ENCODE measurements around the gene PHTF2. TPM values are rescaled to one million over a fixed set of nuclear protein-coding genes. Genes with fewer than 3 reads are reported as not detected.
"Not testable (repeated sequence)": the region's sequence is repeated elsewhere in the genome, so short reads cannot be mapped to it uniquely, and the experiment has no call there.

Gene PHTF2
- total and polyA plus RNA-seq, 4 donors: 8.8 to 38.4 (median 26.1) TPM

GRCh38 chr7:77827999-77828398 lies 29.4 kb downstream of the PHTF2 start:
- no peak overlapping the region for H3K27ac ChIP-seq (ENCODE audit: low read depth in 1 of 2, low read length in 2 of 2)
- 45 to 49% methylated on average over 2 of the region's 2 CpGs for WGBS, 2 donors
- no peaks in the 10 kb centered on the region for H3K9me3 ChIP-seq (ENCODE audit: control insufficient read depth, low read length)
- DNase-seq (no peak), ATAC-seq (ENCODE audit: low FRiP score) (no peak)
- H3K4me3 ChIP-seq (ENCODE audit: low read length in 2 of 2): no peak overlapping the region
- intact Hi-C loops (cut with DNase I): loop anchor here in 1 of 2 donors (10.0 kb wide), 1 partner anchor 57 kb away; no protein-coding TSS in a partner anchor
- no peaks in the 10 kb centered on the region for H3K36me3 ChIP-seq (ENCODE audit: control insufficient read depth in 1 of 2, insufficient read depth in 2 of 2, low read length in 1 of 2)
- H3K4me1 ChIP-seq (ENCODE audit: control insufficient read depth in 1 of 2, insufficient read depth in 2 of 2, low read length in 2 of 2): no peaks in the 10 kb centered on the region
- no peaks in the 10 kb centered on the region for H3K27me3 ChIP-seq (ENCODE audit: control insufficient read depth in 1 of 2, insufficient read depth in 2 of 2, low read length in 1 of 2)

DNA sequence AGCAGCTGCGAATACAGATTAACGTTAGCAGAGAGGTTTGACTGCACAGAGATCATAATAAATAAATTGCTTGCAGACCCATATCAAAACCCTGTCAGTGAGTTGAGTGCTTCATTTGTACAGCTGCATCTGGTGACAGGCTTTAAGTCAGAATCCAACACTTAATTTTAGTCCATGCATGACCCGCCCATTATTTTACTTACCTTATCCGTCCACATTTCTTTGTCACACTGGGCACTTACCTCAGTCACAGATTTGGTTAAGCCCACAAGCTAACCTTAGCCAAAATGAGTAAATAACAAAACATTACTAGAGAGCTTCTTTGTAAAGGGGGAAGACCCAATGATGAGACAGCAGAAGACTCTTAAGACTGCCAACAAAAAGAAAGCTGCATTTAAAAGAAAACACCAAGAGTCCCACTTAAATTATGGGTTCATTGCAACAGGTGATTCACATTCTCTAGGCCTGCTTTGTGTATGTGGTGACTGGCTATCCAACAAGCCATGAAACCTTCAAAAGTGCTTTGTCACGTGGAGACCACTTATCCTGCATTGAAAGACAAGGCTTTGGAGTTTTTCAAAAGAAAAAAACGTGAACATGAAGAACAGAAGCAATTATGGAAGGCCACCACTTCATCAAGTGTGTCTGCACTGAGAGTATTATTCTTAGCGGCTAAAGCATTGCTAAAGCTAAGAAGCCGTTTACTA lies 32.2 kb downstream of the PHTF2 start:
- intact Hi-C loops (cut with DNase I): no loop called here
- no peaks in the 10 kb centered on the region for H3K4me1 ChIP-seq (ENCODE audit: control insufficient read depth in 1 of 2, insufficient read depth in 2 of 2, low read length in 2 of 2)
- H3K36me3 ChIP-seq (ENCODE audit: control insufficient read depth in 1 of 2, insufficient read depth in 2 of 2, low read length in 1 of 2): no peaks in the 10 kb centered on the region
- 73 to 77% methylated on average over 8 of the region's 8 CpGs for WGBS, 2 donors
- no peak overlapping the region for H3K4me3 ChIP-seq (ENCODE audit: low read length in 2 of 2)
- H3K9me3 ChIP-seq (ENCODE audit: control insufficient read depth, low read length): no peaks in the 10 kb centered on the region
- H3K27me3 ChIP-seq (ENCODE audit: control insufficient read depth in 1 of 2, insufficient read depth in 2 of 2, low read length in 1 of 2): no peaks in the 10 kb centered on the region
- H3K27ac ChIP-seq (ENCODE audit: low read depth in 1 of 2, low read length in 2 of 2): no peak overlapping the region
- ATAC-seq (ENCODE audit: low FRiP score) (no peak), DNase-seq (no peak)

DNA sequence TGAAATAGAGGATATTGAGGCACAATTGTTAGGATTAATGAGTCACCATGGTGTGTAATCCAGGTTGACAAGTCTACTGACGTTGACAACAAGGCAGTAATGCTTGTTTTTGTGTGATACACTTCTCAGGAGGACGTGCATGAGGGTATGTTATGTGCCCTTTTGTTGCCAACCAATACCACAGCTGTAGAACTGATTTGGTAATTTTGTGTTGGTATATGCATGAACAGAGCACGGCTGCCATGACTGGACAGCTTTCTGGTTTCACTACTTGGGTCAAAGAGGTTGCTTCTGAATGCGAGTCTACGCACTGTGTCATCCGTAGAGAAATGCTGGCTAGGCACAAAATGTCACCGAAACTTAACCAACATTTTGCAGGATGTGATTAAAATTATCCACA lies 32.9 kb downstream of the PHTF2 start:
- DNase-seq (no peak), ATAC-seq (ENCODE audit: low FRiP score) (no peak)
- no peaks in the 10 kb centered on the region for H3K9me3 ChIP-seq (ENCODE audit: control insufficient read depth, low read length)
- no peak overlapping the region for H3K4me3 ChIP-seq (ENCODE audit: low read length in 2 of 2)
- intact Hi-C loops (cut with DNase I): no loop called here
- H3K4me1 ChIP-seq (ENCODE audit: control insufficient read depth in 1 of 2, insufficient read depth in 2 of 2, low read length in 2 of 2): no peaks in the 10 kb centered on the region
- no peak overlapping the region for H3K27ac ChIP-seq (ENCODE audit: low read depth in 1 of 2, low read length in 2 of 2)
- 92 to 95% methylated on average over 7 of the region's 7 CpGs for WGBS, 2 donors
- H3K27me3 ChIP-seq (ENCODE audit: control insufficient read depth in 1 of 2, insufficient read depth in 2 of 2, low read length in 1 of 2): no peaks in the 10 kb centered on the region
- no peaks in the 10 kb centered on the region for H3K36me3 ChIP-seq (ENCODE audit: control insufficient read depth in 1 of 2, insufficient read depth in 2 of 2, low read length in 1 of 2)

- H3K27me3 ChIP-seq (ENCODE audit: control insufficient read depth in 1 of 2, insufficient read depth in 2 of 2, low read length in 1 of 2): no peaks in the 10 kb centered on the region
- H3K9me3 ChIP-seq (ENCODE audit: control insufficient read depth, low read length): no peaks in the 10 kb centered on the region
- ATAC-seq (ENCODE audit: low FRiP score) (no peak), DNase-seq (no peak)
- whole genome bisulfite sequencing, 2 donors: 21 to 23% methylated on average over 1 of the region's 1 CpG
- intact Hi-C loops (cut with DNase I): no loop called here
- H3K4me3 ChIP-seq (ENCODE audit: low read length in 2 of 2): no peak overlapping the region
- no peak overlapping the region for H3K27ac ChIP-seq (ENCODE audit: low read depth in 1 of 2, low read length in 2 of 2)
- H3K36me3 ChIP-seq (ENCODE audit: control insufficient read depth in 1 of 2, insufficient read depth in 2 of 2, low read length in 1 of 2): no peaks in the 10 kb centered on the region
- no peaks in the 10 kb centered on the region for H3K4me1 ChIP-seq (ENCODE audit: control insufficient read depth in 1 of 2, insufficient read depth in 2 of 2, low read length in 2 of 2)
Observed at GRCh38 chr7:77831953-77832352, 33.4 kb downstream of the PHTF2 start.

- Histone ChIP-seq H3K4me3 (ENCODE audit: low read length in 2 of 2) (no peak overlapping the region), H3K4me1 (ENCODE audit: control insufficient read depth in 1 of 2, insufficient read depth in 2 of 2, low read length in 2 of 2) (peaks cover 0 to 3% of the 10 kb centered on the region in 2 donors), H3K36me3 (ENCODE audit: control insufficient read depth in 1 of 2, insufficient read depth in 2 of 2, low read length in 1 of 2) (no peaks in the 10 kb centered on the region), H3K9me3 (ENCODE audit: control insufficient read depth, low read length) (no peaks in the 10 kb centered on the region), H3K27ac (ENCODE audit: low read depth in 1 of 2, low read length in 2 of 2) (no peak overlapping the region), H3K27me3 (ENCODE audit: control insufficient read depth in 1 of 2, insufficient read depth in 2 of 2, low read length in 1 of 2) (no peaks in the 10 kb centered on the region)
- WGBS, 2 donors: 99 to 100% methylated on average over 1 of the region's 1 CpG
- DNase-seq: no peak
- ATAC-seq (ENCODE audit: low FRiP score): no peak
- intact Hi-C loops (cut with DNase I): no loop called here
Observed at GRCh38 chr7:77833136-77833535, 34.6 kb downstream of the PHTF2 start.

DNA sequence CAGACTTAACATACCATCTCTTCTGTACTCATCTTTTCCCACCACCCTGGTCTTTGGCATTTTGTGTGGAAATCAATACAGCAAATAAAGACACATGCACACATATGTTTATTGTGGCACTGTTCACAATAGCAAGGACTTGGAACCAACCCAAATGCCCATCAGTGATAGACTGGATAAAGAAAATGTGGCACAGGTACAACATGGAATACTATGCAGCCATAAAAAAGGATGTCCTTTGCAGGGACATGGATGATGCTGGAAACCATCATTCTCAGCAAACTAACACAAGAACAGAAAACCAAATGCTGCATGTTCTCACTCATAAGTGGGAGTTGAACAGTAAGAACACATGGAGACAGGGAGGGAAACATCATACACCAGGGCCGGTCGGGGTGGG lies 37.9 kb downstream of the PHTF2 start:
- H3K4me3 ChIP-seq (ENCODE audit: low read length in 2 of 2); H3K36me3 ChIP-seq (ENCODE audit: control insufficient read depth in 1 of 2, insufficient read depth in 2 of 2, low read length in 1 of 2); ATAC-seq (ENCODE audit: low FRiP score); H3K9me3 ChIP-seq (ENCODE audit: control insufficient read depth, low read length); H3K27ac ChIP-seq (ENCODE audit: low read depth in 1 of 2, low read length in 2 of 2); DNase-seq; intact Hi-C loops (cut with DNase I); H3K27me3 ChIP-seq (ENCODE audit: control insufficient read depth in 1 of 2, insufficient read depth in 2 of 2, low read length in 1 of 2); H3K4me1 ChIP-seq (ENCODE audit: control insufficient read depth in 1 of 2, insufficient read depth in 2 of 2, low read length in 2 of 2): not testable (repeated sequence)
- WGBS, 2 donors: 99 to 100% methylated on average over 2 of the region's 2 CpGs

DNA sequence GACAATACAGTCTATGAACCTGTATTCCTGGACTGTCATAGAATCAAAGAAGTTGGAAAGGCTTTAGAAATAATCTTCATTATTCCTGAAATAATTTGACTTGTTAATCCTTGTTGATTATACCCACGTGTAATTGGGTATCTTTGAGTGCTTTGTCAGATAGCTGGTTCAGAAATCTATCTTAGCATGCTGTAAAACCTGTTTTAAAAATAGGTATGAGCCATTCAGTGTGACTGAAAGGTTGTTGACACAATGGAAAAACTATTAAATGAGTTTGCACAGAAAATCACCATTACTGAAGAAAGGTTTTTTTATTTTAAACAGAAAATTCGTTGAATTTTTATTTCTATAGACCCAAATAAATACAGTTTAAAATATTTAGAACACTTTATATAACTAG lies 38.7 kb downstream of the PHTF2 start:
- no peaks in the 10 kb centered on the region for H3K9me3 ChIP-seq (ENCODE audit: control insufficient read depth, low read length)
- no peak for DNase-seq
- intact Hi-C loops (cut with DNase I): no loop called here
- H3K36me3 ChIP-seq (ENCODE audit: control insufficient read depth in 1 of 2, insufficient read depth in 2 of 2, low read length in 1 of 2): no peaks in the 10 kb centered on the region
- 26 to 27% methylated on average over 2 of the region's 2 CpGs for WGBS, 2 donors
- H3K27ac ChIP-seq (ENCODE audit: low read depth in 1 of 2, low read length in 2 of 2): no peak overlapping the region
- peaks cover 0 to 5% of the 10 kb centered on the region in 2 donors for H3K4me1 ChIP-seq (ENCODE audit: control insufficient read depth in 1 of 2, insufficient read depth in 2 of 2, low read length in 2 of 2)
- H3K27me3 ChIP-seq (ENCODE audit: control insufficient read depth in 1 of 2, insufficient read depth in 2 of 2, low read length in 1 of 2): no peaks in the 10 kb centered on the region
- ATAC-seq (ENCODE audit: low FRiP score): no peak
- no peak overlapping the region for H3K4me3 ChIP-seq (ENCODE audit: low read length in 2 of 2)

DNA sequence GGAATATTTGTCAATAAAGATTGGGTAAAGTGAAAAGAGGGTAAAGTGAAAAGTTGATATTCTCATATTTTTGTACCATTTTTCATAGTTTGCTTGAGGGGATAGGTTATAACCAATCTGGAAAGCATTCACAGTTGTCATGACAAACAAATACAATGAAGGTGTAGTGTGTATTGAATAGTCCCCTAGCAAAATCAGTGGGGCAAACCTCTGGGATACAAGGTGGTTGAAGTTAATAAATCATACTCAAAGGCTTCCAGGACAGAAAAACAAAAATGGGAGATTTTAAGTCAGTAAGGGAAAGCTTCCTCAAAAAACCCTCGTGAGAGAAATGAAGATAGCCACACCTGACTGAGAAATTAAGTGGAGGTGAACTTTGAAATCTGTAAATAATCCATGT lies 39.4 kb downstream of the PHTF2 start:
- no peaks in the 10 kb centered on the region for H3K36me3 ChIP-seq (ENCODE audit: control insufficient read depth in 1 of 2, insufficient read depth in 2 of 2, low read length in 1 of 2)
- H3K27me3 ChIP-seq (ENCODE audit: control insufficient read depth in 1 of 2, insufficient read depth in 2 of 2, low read length in 1 of 2): no peaks in the 10 kb centered on the region
- no peak for ATAC-seq (ENCODE audit: low FRiP score)
- intact Hi-C loops (cut with DNase I): no loop called here
- WGBS, 2 donors: 93 to 95% methylated on average over 1 of the region's 1 CpG
- no peaks in the 10 kb centered on the region for H3K9me3 ChIP-seq (ENCODE audit: control insufficient read depth, low read length)
- peaks cover 0 to 5% of the 10 kb centered on the region in 2 donors for H3K4me1 ChIP-seq (ENCODE audit: control insufficient read depth in 1 of 2, insufficient read depth in 2 of 2, low read length in 2 of 2)
- no peak overlapping the region for H3K27ac ChIP-seq (ENCODE audit: low read depth in 1 of 2, low read length in 2 of 2)
- no peak overlapping the region for H3K4me3 ChIP-seq (ENCODE audit: low read length in 2 of 2)
- no peak for DNase-seq

- Histone ChIP-seq H3K27me3 (ENCODE audit: control insufficient read depth in 1 of 2, insufficient read depth in 2 of 2, low read length in 1 of 2) (no peaks in the 10 kb centered on the region), H3K4me3 (ENCODE audit: low read length in 2 of 2) (no peak overlapping the region), H3K9me3 (ENCODE audit: control insufficient read depth, low read length) (no peaks in the 10 kb centered on the region), H3K36me3 (ENCODE audit: control insufficient read depth in 1 of 2, insufficient read depth in 2 of 2, low read length in 1 of 2) (no peaks in the 10 kb centered on the region), H3K4me1 (ENCODE audit: control insufficient read depth in 1 of 2, insufficient read depth in 2 of 2, low read length in 2 of 2) (peaks cover 0 to 5% of the 10 kb centered on the region in 2 donors), H3K27ac (ENCODE audit: low read depth in 1 of 2, low read length in 2 of 2) (no peak overlapping the region)
- ATAC-seq (ENCODE audit: low FRiP score) (no peak), DNase-seq (no peak)
- 67 to 87% methylated on average over 3 of the region's 3 CpGs for WGBS, 2 donors
- intact Hi-C loops (cut with DNase I): no loop called here
Observed at GRCh38 chr7:77838929-77839491, 40.4 kb downstream of the PHTF2 start.

Data from aorta (tissue), 5 donors.